ENCODE measurements around the gene INTS2. TPM values are rescaled to one million over a fixed set of nuclear protein-coding genes. Genes with fewer than 3 reads are reported as not detected.

The INTS2 gene
- total and polyA plus RNA-seq, 4 donors, result 9.9 to 28.9 (median 14.3) TPM

DNA sequence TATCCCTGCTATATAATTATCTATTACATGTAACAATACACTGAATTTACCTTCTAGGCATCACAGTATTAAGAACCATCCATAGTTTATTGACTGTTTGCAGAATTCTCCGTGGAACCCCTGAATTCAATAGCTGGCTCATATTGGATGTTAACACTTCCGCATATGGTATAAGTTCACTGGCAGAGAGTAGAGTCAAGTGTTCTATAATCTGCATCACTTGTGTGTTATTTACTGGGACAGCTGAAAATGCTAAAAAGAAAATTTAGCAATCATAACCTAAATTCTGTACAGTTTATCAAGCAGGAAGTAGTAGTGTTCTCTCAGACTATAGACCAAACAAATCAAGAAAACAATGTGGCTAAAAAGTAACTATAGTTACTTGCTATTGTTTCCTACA is 49.9 kb downstream of the INTS2 start:
- DNase-seq (ENCODE audit: low read depth in 4 of 6, low spot score in 6 of 6), result no peak
- Histone ChIP-seq H3K4me3 (ENCODE audit: low read depth, low read length) (no peak overlapping the region), H3K27ac (ENCODE audit: low read depth, low read length) (no peak overlapping the region), H3K4me1 (ENCODE audit: control insufficient read depth, insufficient read depth, low read length) (no peaks in the 10 kb centered on the region), H3K36me3 (ENCODE audit: control insufficient read depth, insufficient read depth, low read length) (peaks cover 31% of the 10 kb centered on the region), H3K9me3 (ENCODE audit: control insufficient read depth, insufficient read depth, low read length) (no peaks in the 10 kb centered on the region), H3K27me3 (ENCODE audit: control insufficient read depth, insufficient read depth, low read length) (no peaks in the 10 kb centered on the region)
- WGBS (ENCODE audit: insufficient coverage), result no CpG with 5 or more reads among the region's 2 CpGs

DNA sequence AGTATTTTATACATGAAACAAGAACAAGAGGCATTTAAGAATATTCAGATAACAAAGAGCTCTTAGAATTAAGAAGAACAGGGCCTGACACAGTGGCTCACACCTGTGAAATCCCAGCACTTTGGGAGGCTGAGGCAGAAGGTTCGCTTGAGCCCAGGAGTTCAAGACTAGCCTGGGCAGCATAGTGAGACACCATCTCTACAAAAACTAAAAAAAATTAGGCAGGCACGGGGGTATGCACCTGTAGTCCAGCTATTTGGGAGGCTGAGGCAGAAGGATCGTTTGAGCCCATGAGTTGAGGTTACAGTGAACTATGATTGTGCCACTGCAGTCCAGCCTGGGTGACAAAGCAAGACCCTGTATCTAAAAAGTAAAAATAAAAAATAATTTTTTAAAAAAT is 52.0 kb downstream of the INTS2 start:
- Histone ChIP-seq H3K4me3 (ENCODE audit: low read depth, low read length) (no peak overlapping the region), H3K4me1 (ENCODE audit: control insufficient read depth, insufficient read depth, low read length) (no peaks in the 10 kb centered on the region), H3K27me3 (ENCODE audit: control insufficient read depth, insufficient read depth, low read length) (no peaks in the 10 kb centered on the region), H3K36me3 (ENCODE audit: control insufficient read depth, insufficient read depth, low read length) (peaks cover 29% of the 10 kb centered on the region), H3K9me3 (ENCODE audit: control insufficient read depth, insufficient read depth, low read length) (no peaks in the 10 kb centered on the region), H3K27ac (ENCODE audit: low read depth, low read length) (no peak overlapping the region)
- no peak for DNase-seq (ENCODE audit: low read depth in 4 of 6, low spot score in 6 of 6)
- WGBS (ENCODE audit: insufficient coverage), result 83% methylated on average over 2 of the region's 3 CpGs

DNA sequence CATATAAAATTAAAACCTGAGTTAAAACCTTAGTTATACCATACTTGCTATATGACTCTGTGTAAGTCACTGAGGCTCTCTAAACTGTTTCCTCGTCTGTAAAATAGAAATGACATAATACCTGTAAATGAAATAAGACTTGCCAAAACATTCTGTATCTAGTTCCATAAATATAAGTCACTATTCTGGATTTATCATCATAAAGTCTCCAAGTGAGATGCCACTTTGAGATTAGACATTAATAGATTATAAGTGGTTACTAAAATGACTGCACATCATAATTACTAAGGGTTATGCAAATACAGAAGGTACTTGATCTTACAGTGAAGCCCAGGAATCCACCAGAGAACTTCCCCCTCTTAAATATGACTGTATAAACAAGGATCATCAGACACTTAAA is 52.5 kb downstream of the INTS2 start:
- H3K4me3 ChIP-seq (ENCODE audit: low read depth, low read length), result no peak overlapping the region
- H3K9me3 ChIP-seq (ENCODE audit: control insufficient read depth, insufficient read depth, low read length), result no peaks in the 10 kb centered on the region
- DNase-seq (ENCODE audit: low read depth in 4 of 6, low spot score in 6 of 6), result no peak
- no peak overlapping the region for H3K27ac ChIP-seq (ENCODE audit: low read depth, low read length)
- WGBS (ENCODE audit: insufficient coverage), result no CpG with 5 or more reads among the region's 1 CpG
- H3K4me1 ChIP-seq (ENCODE audit: control insufficient read depth, insufficient read depth, low read length), result no peaks in the 10 kb centered on the region
- H3K27me3 ChIP-seq (ENCODE audit: control insufficient read depth, insufficient read depth, low read length), result no peaks in the 10 kb centered on the region
- H3K36me3 ChIP-seq (ENCODE audit: control insufficient read depth, insufficient read depth, low read length), result peaks cover 25% of the 10 kb centered on the region

DNA sequence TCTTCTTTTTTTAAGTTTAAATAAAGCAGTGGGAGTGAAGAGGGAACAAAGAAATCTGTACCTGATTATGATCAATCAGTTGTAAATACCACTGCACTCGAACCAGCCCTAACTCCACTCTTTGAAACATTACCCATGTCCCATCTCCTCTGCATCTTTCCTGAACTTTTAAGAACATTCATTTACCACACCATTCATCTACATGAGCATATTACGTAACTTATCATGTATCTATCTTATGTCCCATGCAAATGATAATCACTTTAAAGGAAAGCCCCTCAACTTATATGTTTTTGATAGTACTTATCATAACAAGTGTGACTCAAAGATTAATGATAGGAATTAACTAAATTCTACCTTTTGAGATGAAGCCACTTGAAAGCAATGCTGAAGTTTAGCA is 53.7 kb downstream of the INTS2 start:
- no peak overlapping the region for H3K27ac ChIP-seq (ENCODE audit: low read depth, low read length)
- H3K9me3 ChIP-seq (ENCODE audit: control insufficient read depth, insufficient read depth, low read length), result no peaks in the 10 kb centered on the region
- DNase-seq (ENCODE audit: low read depth in 4 of 6, low spot score in 6 of 6), result no peak
- no peaks in the 10 kb centered on the region for H3K4me1 ChIP-seq (ENCODE audit: control insufficient read depth, insufficient read depth, low read length)
- no peaks in the 10 kb centered on the region for H3K27me3 ChIP-seq (ENCODE audit: control insufficient read depth, insufficient read depth, low read length)
- no peak overlapping the region for H3K4me3 ChIP-seq (ENCODE audit: low read depth, low read length)
- WGBS (ENCODE audit: insufficient coverage), result 80% methylated on average over 1 of the region's 2 CpGs
- peaks cover 18% of the 10 kb centered on the region for H3K36me3 ChIP-seq (ENCODE audit: control insufficient read depth, insufficient read depth, low read length)

DNA sequence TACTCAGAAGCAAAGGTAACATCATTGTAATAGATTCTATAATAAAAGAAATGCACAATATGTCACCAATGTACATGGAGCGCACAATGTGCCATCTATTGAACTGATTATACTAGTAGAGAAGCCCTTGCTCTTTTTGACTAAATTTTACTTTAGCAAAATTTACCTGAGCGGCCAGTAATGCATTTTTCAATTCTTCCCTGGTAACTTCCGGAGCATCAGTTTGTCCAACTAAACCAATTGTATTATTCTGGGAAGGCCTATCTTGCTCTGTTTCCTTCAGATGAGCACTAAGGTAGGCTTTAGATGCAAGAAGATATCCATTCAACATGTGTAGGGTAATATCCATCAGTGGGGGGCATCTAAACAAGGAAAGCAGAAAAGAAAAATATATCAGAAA is 55.7 kb downstream of the INTS2 start:
- 100% methylated on average over 1 of the region's 3 CpGs for WGBS (ENCODE audit: insufficient coverage)
- no peaks in the 10 kb centered on the region for H3K27me3 ChIP-seq (ENCODE audit: control insufficient read depth, insufficient read depth, low read length)
- no peak overlapping the region for H3K27ac ChIP-seq (ENCODE audit: low read depth, low read length)
- no peak for DNase-seq (ENCODE audit: low read depth in 4 of 6, low spot score in 6 of 6)
- H3K36me3 ChIP-seq (ENCODE audit: control insufficient read depth, insufficient read depth, low read length), result peaks cover 16% of the 10 kb centered on the region
- H3K9me3 ChIP-seq (ENCODE audit: control insufficient read depth, insufficient read depth, low read length), result no peaks in the 10 kb centered on the region
- H3K4me3 ChIP-seq (ENCODE audit: low read depth, low read length), result no peak overlapping the region
- H3K4me1 ChIP-seq (ENCODE audit: control insufficient read depth, insufficient read depth, low read length), result no peaks in the 10 kb centered on the region

DNA sequence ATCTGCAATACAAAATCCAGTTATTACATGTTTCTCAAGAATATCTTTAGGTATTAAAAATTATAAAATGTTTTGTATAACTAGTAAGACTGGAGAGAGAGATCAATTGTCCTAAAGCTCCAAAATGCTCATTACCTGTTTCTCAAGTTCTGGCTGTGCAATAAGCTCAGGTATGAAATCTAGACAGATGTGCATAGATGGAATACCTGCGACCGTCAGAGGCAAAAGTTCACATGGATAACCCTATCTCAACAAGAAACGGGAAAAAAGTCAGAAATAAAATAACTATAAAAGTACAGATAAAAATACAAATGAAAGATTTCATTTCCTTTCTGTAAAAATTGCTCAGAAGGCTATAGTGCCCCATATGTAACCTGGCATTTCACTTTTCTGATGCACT is 58.6 kb downstream of the INTS2 start:
- no CpG with 5 or more reads among the region's 3 CpGs for WGBS (ENCODE audit: insufficient coverage)
- no peak overlapping the region for H3K4me3 ChIP-seq (ENCODE audit: low read depth, low read length)
- DNase-seq (ENCODE audit: low read depth in 4 of 6, low spot score in 6 of 6), result no peak
- H3K36me3 ChIP-seq (ENCODE audit: control insufficient read depth, insufficient read depth, low read length), result peaks cover 12% of the 10 kb centered on the region
- no peaks in the 10 kb centered on the region for H3K9me3 ChIP-seq (ENCODE audit: control insufficient read depth, insufficient read depth, low read length)
- H3K4me1 ChIP-seq (ENCODE audit: control insufficient read depth, insufficient read depth, low read length), result no peaks in the 10 kb centered on the region
- H3K27me3 ChIP-seq (ENCODE audit: control insufficient read depth, insufficient read depth, low read length), result no peaks in the 10 kb centered on the region
- H3K27ac ChIP-seq (ENCODE audit: low read depth, low read length), result no peak overlapping the region

DNA sequence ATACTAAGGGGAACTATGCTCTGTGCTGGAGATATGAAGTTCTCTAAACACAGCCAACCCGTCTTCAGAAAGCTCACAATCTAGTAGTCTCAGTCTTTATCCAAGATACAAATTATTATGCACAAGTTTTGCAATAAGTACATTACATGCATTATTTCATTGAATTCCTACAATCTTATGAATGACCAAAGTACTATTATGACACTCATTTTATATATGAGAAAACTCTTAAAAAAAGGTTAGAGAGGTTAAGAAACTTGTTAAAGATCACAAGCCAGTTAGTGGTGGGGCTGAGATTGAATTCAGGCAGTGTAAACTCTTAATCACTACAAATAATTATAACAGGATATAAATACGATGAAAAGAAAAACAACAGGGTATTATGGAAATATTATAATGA is 59.7 kb downstream of the INTS2 start:
- no peak overlapping the region for H3K27ac ChIP-seq (ENCODE audit: low read depth, low read length)
- H3K4me3 ChIP-seq (ENCODE audit: low read depth, low read length), result no peak overlapping the region
- no peaks in the 10 kb centered on the region for H3K9me3 ChIP-seq (ENCODE audit: control insufficient read depth, insufficient read depth, low read length)
- DNase-seq (ENCODE audit: low read depth in 4 of 6, low spot score in 6 of 6), result no peak
- peaks cover 12% of the 10 kb centered on the region for H3K36me3 ChIP-seq (ENCODE audit: control insufficient read depth, insufficient read depth, low read length)
- WGBS (ENCODE audit: insufficient coverage), result no CpG with 5 or more reads among the region's 2 CpGs
- H3K27me3 ChIP-seq (ENCODE audit: control insufficient read depth, insufficient read depth, low read length), result no peaks in the 10 kb centered on the region
- no peaks in the 10 kb centered on the region for H3K4me1 ChIP-seq (ENCODE audit: control insufficient read depth, insufficient read depth, low read length)

DNA sequence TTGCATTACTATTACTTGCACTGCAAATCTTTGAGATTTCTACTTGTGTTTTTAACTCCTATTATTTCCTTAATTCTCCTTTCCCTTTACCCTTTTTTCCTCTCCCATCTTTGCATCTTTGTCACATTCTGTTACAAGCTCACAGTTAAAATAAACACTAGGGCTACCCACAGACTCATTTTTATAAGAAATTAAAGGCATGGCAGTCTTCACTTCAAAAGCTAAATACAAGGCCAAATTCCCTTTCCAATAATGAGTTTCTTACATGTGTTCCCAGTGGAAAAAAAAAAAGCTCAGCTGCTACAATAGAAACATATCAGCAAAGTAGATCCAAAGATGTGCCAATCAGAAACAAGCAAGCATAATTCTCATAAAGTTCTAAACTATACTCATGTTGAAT is 60.7 kb downstream of the INTS2 start:
- Histone ChIP-seq H3K27ac (ENCODE audit: low read depth, low read length) (no peak overlapping the region), H3K4me1 (ENCODE audit: control insufficient read depth, insufficient read depth, low read length) (no peaks in the 10 kb centered on the region), H3K4me3 (ENCODE audit: low read depth, low read length) (no peak overlapping the region), H3K27me3 (ENCODE audit: control insufficient read depth, insufficient read depth, low read length) (no peaks in the 10 kb centered on the region), H3K36me3 (ENCODE audit: control insufficient read depth, insufficient read depth, low read length) (peaks cover 12% of the 10 kb centered on the region), H3K9me3 (ENCODE audit: control insufficient read depth, insufficient read depth, low read length) (no peaks in the 10 kb centered on the region)
- DNase-seq (ENCODE audit: low read depth in 4 of 6, low spot score in 6 of 6), result no peak

DNA sequence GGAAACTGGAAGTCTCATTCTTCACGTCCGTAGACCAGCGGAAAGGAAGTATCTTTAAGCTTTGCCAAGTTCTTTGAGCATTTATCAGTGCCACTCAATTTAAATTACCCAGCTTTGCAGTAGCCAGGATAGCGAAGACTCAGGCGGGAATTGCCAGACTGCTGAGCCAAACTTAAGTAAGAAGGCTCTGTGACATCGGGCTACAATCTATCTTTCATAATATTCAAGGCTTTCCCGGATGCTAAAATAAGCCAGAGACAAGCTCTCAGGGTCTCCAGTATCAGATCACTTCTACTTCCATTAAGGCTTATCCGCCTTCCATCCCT is 64.0 kb downstream of the INTS2 start:
- 0% methylated on average over 6 of the region's 8 CpGs for WGBS (ENCODE audit: insufficient coverage)
- no peaks in the 10 kb centered on the region for H3K9me3 ChIP-seq (ENCODE audit: control insufficient read depth, insufficient read depth, low read length)
- H3K27me3 ChIP-seq (ENCODE audit: control insufficient read depth, insufficient read depth, low read length), result no peaks in the 10 kb centered on the region
- peaks cover 3% of the 10 kb centered on the region for H3K36me3 ChIP-seq (ENCODE audit: control insufficient read depth, insufficient read depth, low read length)
- DNase-seq (ENCODE audit: low read depth in 4 of 6, low spot score in 6 of 6), result no peak
- peak overlapping the region; percentile 80 for H3K27ac ChIP-seq (ENCODE audit: low read depth, low read length)
- H3K4me1 ChIP-seq (ENCODE audit: control insufficient read depth, insufficient read depth, low read length), result no peaks in the 10 kb centered on the region
- peak overlapping the region; percentile 76 for H3K4me3 ChIP-seq (ENCODE audit: low read depth, low read length)

DNA sequence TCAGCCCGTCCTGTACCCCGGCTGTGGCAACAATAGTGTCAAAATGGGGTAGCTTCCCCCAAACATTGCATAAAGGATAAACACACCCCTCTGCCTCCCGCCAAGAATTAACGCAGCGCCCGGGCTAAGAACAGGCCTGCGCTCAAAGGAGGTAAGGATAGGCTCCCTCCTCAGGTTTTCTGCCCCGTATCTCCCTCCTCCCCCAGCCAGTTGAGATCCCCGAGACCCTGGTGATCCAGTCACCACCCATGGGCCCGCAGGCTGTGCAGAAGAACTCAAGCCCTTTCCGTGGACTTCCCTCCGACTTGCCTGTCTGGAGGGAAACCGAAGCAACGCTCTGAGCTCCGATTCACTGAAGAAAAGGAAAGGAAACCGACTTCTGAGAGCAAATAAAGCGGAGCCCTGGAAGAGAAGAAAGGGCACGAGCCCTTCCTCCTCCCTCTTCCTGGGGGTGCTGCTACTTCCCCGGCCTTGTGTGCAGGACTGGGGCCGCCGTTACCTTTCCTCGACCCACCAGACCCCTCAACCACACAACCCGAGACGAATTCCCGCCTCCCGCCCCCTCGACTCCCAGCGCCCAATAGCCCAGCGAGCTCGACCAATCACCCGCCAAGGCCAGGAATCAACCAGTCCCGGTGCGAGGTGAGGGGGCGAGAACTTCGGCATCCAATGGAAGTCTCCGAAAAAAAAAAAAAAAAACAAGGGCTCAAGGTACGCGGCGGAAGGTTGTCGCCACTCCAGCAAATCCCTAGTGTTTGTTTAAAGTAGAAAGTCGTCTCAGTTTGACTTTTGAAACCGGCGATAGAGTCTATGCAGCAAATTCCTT is 64.6 kb downstream of the INTS2 start, which contains the start of gene BRIP1:
BRIP1 (minus strand) TSS at position 554 of the 826 bp plus-strand sequence. CDS start 1,989 bp downstream, outside the sequence.
- peak; percentile 79 to 98 (median 88) for DNase-seq (ENCODE audit: low read depth in 4 of 6, low spot score in 6 of 6)
- 0% methylated on average over 34 of the region's 43 CpGs for WGBS (ENCODE audit: insufficient coverage)
- Histone ChIP-seq H3K4me3 (ENCODE audit: low read depth, low read length) (peak within 1 kb of the TSS; percentile 76), H3K4me1 (ENCODE audit: control insufficient read depth, insufficient read depth, low read length) (no peaks in the 10 kb centered on the region), H3K27ac (ENCODE audit: low read depth, low read length) (peak within 1 kb of the TSS; percentile 80), H3K27me3 (ENCODE audit: control insufficient read depth, insufficient read depth, low read length) (no peaks in the 10 kb centered on the region), H3K36me3 (ENCODE audit: control insufficient read depth, insufficient read depth, low read length) (peaks cover 3% of the 10 kb centered on the region), H3K9me3 (ENCODE audit: control insufficient read depth, insufficient read depth, low read length) (no peaks in the 10 kb centered on the region)
